PFSK-1 (cell line): ENCODE data around the gene DDX39A.

Experiments used
- POLR2AphosphoS5 ChIP-seq: IDR thresholded peaks from 2 replicates; pipeline ENCODE4 v1.6.1; 2012; ENCODE audit warnings: low read depth, mild to moderate bottlenecking, control low read depth, low read length, moderate library complexity
- REST ChIP-seq, 2 experiments: IDR thresholded peaks; 2 replicates each; pipeline versions ENCODE4 v1.6.1 to v1.8.0; 2011 to 2012; ENCODE audit warnings: low read depth in 2 of 2, low read length in 2 of 2, control low read depth in 1 of 2, inconsistent platforms in 1 of 2, mild to moderate bottlenecking in 1 of 2, moderate library complexity in 1 of 2; ENCODE audit not compliant: insufficient read depth in 1 of 2
- SIN3A ChIP-seq: IDR thresholded peaks from 2 replicates; pipeline ENCODE4 v1.6.1; 2012; ENCODE audit warnings: mild to moderate bottlenecking, low read length, moderate library complexity, borderline replicate concordance; ENCODE audit not compliant: insufficient read depth
- TAF1 ChIP-seq: IDR thresholded peaks from 2 replicates; pipeline ENCODE4 v1.6.1; 2012; ENCODE audit warnings: low read length, control low read depth, borderline replicate concordance; ENCODE audit not compliant: insufficient read depth

- no peak for TF ChIP-seq POLR2AphosphoS5
- TF ChIP-seq SIN3A = no peak
- no peak for TF ChIP-seq REST (IDR thresholded peaks at IDR 0.05; ENCODE audit: insufficient read depth in 1 of 2, low read depth in 2 of 2, low read length in 2 of 2)
- TF ChIP-seq TAF1 = no peak
Measured at GRCh38 chr19:14446336-14447036, 27.3 kb upstream of the DDX39A start.
